Ramos (cell line): ENCODE measurements around the gene GALNS.
"Not testable (repeated sequence)": the region's sequence is repeated elsewhere in the genome, so short reads cannot be mapped to it uniquely, and the experiment has no call there.

ENCODE experiments used
- in situ Hi-C: fragments of 300-500 bp; cut with MboI; formaldehyde crosslinking; loops from one replicate; pipeline ENCODE4 v1.14.3; 2022; ENCODE audit warnings: low sequenced_read_pairs; ENCODE audit not compliant: unreplicated experiment

Gene GALNS

DNA sequence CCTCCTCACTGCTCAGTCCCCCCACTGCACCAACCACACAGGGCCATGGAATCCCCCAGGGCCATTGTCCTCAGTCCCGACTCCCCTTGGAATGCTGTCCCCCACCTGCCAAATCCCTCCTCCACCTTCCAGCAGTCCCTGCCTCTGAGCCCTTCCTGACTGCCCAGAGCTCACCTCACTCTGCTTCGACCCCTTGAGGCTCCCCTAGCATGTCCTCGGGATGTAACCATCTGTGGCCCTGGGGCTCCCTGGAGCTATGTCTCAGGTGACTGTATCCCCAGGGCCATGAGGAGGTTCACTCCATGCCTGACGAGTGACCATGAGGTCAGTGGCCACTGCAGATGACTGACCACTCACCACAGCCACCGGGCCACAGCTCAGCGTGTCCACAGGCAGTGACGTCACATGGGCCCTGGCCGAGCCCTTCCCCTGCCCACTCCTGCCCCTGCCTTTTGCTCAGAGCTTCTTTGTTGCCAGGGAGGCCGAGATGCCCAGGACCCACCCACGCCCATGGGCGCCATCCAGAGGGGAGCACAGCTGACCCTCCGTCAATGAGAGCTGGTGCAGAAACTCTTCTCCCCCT, 64.0 kb downstream of the GALNS start:
- in situ Hi-C loops, result no loop called here

DNA sequence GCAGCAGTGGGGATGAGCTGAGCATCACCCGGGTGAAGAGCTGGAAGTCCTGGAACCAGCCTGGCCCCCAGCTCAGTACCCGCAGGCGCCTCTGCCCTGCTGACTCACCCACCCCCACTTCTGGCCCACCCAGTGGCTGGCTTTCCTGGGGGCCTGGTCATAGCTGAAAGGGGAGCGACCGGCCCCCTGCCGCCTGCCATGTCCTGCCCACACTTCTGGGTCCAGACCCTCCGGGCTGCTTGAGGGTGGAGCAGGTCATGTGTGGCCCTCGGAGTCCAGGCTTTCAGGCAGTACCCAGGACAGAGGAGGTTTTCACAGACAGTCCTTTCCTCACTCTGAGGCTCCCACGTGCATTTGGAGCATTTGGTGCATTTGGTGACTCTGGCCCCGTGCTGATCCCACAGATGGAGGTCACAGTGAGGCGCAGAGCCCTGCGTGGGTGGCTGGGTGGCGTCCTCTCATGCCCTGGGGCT, 64.6 kb downstream of the GALNS start:
- in situ Hi-C loops, result no loop called here

DNA sequence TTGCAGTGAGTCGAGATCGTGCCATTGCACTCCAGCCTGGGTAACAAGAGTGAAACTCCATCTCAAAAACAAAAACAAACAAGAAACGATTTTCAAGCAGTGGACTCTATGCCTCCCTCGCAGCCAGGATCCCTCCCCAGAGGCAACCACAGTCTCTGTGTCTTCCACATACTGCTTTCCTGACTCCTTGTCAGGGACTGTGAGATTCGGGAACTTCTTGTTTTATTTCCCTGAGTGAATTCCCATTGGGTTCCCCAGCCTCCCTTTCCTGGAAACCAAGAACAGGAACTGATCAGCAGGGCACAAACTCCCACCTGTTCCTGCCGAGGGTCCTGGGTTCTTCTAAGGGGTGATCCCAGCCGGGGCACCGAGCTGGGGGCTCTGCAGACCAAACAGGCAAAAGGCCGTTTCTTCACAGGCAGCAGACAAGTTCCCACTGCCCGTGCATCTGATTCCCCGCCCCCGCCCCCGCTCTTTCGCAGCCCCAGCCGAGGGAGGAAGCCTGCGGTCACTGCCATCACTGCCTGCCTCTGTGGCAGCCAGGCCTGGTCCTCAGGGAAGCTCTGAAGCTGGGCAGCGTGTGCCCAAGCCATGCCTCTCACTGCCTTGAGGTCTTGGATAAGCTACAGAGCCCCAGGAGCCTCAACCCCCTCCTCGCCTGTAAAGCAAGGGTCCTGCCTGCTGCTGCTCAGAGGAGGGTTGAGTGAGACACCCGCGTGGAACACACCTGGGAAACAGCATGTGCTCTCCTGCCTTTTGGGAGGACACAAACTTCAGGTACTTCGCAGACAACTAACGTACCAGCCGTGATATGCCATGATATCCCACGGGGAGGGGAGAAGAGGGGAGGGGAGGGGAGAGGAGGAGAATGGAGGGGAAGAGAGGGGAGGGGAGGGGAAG, 66.2 kb downstream of the GALNS start:
- in situ Hi-C loops, result no loop called here

DNA sequence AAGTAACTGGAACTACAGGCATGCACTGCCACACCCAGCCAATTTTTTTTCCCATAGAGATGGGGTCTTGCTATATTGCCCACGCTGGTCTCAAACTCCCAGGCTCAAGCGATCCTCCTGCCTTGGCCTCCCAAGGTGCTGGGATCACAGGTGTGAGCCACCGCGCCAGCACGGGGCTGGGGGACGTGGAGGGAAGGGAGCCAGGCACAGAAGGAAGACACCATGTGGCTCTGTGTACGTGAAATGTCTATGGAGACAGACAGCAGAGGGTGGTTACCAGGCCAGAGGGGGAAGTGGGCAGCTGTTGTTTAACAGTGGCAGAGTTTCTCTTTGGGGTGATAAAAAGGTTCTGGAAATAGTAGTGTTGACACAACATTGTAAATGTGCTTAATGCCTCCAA, 67.2 kb downstream of the GALNS start:
- in situ Hi-C loops, result no loop called here

- in situ Hi-C loops, result not testable (repeated sequence)
Measured at GRCh38 chr16:88788749-88789148, 68.0 kb downstream of the GALNS start.

GRCh38 chr16:88787579-88788314, 69.0 kb downstream of the GALNS start:
- in situ Hi-C loops, result no loop called here

DNA sequence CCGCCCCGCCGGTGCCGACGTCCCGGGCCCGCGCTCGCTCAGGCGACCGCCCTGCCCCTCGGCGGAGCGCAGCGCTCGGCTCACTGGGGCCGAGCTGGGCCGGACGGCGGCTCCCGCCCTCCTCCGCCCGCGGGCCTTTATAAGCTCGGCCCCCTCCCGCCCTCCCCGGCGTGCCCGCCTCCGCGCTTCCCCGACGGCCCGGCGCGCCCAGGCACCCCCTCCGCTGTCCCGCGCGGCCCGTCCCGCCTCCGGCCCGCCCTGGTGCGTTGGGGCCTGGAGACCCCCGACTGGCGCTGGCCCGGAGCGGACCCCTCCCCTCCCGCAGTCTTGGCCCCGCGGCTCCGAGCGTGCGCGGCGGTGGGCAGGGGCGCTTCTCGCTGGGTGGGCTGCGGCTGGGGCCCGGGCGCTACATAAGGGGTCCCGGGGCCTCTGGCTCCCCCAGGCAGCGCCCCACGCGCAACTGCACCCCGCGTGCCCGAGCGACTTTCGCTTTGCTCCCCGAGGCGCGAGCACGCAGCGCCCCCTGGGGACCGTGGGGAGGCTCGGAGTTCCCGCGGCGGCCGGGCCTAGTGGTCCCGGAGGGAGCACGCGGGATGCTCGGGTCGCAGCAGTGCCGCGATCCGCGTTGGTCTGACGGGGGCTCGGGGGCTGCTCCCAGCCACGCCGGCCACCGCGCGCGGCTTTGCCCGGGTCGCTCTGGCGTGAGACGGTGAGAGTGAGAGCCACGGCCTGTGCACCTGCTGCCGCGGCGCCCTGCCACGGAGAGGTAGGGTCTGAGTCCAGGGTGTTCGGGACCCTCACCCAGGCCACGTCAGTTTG, 71.4 kb downstream of the GALNS start, which contains the start of gene PIEZO1:
Gene PIEZO1, minus strand, starts transcription at position 115 of the 819 bp plus-strand sequence. CDS start 256 bp downstream, outside the sequence.
- in situ Hi-C loops, result no loop called here

- in situ Hi-C loops, result no loop called here
Measured at GRCh38 chr16:88784856-88785105, 72.0 kb downstream of the GALNS start.

- in situ Hi-C loops, result no loop called here
Measured at GRCh38 chr16:88784074-88784855, 72.5 kb downstream of the GALNS start.

DNA sequence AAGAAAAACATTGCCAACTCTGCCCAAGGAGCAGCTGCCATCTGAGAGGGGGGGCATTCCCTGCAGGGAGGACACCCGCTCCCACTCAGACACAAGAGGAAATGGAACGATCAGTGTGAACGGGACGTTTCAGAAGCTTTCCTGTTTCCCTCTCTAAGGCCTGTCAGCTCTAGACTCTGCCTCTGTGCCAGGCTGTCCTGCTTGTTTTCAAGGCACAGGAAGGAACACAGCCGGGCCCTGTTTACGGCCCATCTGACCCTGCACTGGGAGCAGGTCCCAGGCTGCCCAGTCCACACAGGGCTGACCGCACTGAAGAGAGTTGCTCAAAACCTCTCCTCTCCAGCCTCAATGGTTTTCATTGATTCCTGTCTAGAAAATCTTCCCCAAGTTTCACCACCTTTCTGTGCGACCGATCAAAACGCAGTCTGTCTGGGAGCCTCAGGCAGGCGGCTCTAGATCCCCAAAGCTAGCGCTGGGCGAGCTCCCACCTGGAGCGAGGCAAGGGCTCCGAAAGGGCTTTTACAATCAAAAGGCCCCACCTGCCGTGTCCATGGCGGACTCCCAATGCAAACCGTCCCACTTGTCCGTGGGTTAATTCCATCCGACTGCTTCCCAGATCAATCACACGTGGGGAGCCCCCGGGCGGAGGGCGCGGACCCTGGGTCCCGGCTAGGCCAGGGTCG, 73.2 kb downstream of the GALNS start:
- in situ Hi-C loops, result no loop called here

DNA sequence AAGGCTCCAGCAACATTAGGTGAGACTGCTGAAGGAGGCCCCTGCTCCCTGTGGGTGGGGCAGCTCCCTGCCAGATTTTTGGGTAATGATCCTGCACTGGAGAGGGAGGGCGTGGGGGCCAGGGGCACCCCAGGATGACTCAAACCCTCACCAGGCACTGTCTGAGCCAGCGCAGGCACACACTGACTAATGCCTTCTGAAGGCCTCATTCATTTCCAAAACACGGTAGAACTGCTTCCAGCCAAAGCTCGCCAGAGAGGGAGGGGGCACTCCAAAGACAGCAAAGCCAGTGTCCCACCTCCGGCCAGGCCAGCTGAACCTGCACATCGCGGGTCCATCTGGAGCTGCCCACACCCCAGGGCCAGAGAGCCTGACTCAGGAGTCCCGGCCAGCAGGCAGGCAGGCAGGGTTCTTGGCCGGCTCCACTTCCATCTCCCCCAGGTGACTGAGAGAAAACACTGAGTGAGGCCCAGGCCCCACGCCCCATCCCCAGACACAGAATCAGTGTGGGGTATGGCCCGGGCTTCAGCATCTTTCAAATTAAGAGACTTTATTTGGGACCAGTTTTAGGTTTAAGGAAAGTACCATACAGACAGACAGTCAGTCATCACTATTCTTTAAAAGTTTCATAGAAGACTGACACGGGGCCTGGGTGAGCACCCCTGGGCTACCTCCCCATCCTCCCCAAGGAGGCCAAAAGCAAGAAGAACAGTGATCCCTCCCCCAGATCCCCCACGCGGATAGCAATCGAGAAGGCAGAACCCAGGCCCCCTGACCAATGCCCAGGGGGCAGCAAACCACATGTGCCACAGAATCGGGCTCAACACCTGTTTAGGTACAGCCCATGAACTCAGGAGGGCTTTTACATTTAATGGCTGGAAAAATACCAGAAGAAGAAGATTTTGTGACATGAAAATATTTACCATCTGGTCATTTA, 74.0 kb downstream of the GALNS start:
- in situ Hi-C loops, result no loop called here

- in situ Hi-C loops, result no loop called here
Measured at GRCh38 chr16:88781140-88782077, 75.3 kb downstream of the GALNS start.

DNA sequence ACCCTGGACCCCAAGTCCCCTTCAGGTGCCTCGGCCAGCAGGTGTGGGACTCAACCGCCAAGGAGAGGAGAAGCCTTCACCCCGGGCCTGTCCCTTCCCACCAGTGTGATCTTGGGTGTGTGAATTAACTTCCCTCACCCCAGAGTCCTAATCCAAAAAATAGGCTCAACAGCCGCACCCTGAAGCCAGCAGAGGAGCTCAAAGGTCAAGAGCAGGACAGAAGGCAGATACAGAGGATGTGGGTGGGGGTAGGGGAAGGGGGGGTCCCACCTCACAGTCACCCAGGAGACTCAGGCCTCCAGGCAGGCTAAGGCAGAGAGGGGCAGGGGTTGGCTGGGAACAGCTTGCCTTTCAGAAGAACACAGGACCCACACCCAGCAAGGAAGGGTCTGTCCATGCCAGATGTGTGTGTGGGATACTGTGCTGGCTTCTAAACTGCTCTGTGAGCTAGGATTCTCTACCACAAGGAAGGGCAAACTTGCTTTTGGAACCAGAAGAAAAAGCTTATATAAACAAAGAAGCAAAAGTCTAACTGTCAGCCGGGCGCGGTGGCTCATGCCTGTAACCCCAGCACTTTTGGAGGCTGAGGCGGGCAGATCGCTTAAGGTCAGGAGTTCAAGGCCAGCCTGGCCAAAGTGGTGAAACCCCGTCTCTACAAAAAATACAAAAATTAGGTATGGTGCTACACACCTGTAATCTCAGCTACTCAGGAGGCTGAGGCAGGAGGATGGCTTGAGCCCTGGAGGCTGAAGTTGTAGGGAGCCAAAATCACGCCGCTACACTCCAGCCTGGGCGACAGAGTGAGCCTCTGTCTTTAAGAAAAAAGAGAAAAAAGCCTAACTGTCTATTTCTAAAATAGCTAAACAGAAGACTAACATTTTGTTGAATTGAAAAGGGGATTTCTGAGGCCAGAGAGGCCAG, 76.3 kb downstream of the GALNS start:
- in situ Hi-C loops, result no loop called here

DNA sequence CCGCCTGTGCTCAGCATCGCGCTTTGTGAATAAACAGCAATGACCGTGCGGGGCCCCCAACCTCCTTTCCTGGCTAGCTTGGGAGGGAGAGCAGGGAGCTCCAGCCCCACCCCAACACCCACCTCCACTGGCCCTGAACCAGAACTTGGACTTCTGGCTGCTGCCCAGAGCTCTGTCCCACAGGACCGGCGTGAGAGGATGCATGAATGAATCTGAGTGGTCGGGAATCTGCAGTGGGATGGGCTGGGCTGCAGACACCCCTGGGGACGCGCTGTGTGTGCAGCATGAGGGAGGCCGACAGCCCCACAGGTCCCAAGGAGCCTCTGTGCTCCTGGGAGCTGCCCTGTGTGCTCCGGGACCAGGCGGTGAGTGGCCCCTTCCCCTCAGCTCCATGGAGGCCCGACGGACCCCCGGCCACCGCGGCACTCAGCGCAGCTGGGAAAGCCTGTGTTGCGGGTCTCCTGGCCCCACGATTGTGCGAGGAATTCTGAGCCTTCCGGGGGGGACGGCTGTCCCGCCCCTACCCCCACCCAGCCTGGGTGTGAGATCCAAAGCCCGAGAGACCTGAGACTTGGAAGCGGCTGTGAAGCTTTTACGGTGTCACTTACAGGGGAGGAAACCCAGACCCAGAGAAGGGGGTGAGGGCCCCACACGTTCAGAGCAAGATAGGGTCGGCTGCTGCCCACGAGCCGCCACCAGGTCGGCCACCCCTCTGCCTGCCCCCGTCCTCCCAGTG, 77.2 kb downstream of the GALNS start:
- in situ Hi-C loops, result no loop called here

DNA sequence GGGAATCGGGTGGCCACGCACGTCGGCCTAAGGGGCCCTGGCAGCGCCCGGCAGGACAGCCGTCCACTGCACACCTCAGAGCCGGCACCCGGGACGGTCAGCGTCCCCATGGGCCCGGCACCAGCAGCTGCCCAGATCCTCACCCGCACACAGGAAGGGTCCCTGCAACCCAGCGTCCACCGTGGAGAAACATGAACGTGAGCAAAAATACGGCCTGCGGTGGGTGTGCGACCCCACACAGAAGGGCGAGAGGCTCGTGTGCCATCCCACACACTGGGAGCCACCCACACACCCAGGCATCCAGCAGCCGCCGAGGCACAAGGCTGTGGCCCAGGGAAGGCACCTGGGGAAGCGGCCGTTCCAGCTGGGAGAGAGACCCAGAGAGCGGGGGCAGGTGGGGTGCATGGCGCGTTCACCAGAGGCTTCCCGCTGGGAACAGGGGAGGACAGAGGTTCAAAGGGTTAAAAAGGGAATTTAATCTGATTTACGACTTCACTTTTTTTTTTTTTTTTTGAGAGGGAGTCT, 78.1 kb downstream of the GALNS start:
- in situ Hi-C loops, result no loop called here
